HEK293 (cell line): ENCODE results near the gene MMS19.
A peak's percentile ranks its signal among the peaks of the same experiment; 100 is the strongest.

Source experiments
- CTCF ChIA-PET: fragments of 350-600 bp; formaldehyde crosslinking; extraction: SDS; loops from one replicate; lab custom pipeline; 2021; ENCODE audit warnings: antibody characterized with exemption; lab: Yijun Ruan, JAX
- POLR2A ChIA-PET: fragments of 300-600 bp; formaldehyde crosslinking; extraction: SDS; loops from one replicate; lab custom pipeline; 2020; ENCODE audit warnings: antibody characterized with exemption, inconsistent platforms; lab: Yijun Ruan, JAX
- H3K27ac ChIP-seq: fragments of 200-500 bp; sonication (Bioruptor generic); 2 replicates; pipeline ENCODE4 v1.5.1; 2014; ENCODE audit warnings: low read depth, low read length, control low read depth, inconsistent platforms; ENCODE audit errors: extremely low read depth
- H3K36me3 ChIP-seq, 2 experiments: fragments of 200-500 bp in 1 of 2; sonication (Bioruptor generic) in 1 of 2; 1 replicate in 1 of 2; 2 replicates in 1 of 2; pipeline ENCODE4 v1.5.1; 2014 to 2017; ENCODE audit warnings: inconsistent platforms in 2 of 2, low read length in 2 of 2; ENCODE audit not compliant: control insufficient read depth in 2 of 2, insufficient read depth in 1 of 2
- H3K4me1 ChIP-seq: fragments of 200-500 bp; sonication (Bioruptor generic); 2 replicates; pipeline ENCODE4 v1.5.1; 2014; ENCODE audit warnings: mild to moderate bottlenecking, low read length, inconsistent platforms; ENCODE audit not compliant: control insufficient read depth, insufficient read depth
- H3K4me3 ChIP-seq: 2 replicates; pipeline ENCODE4 v1.5.1; 2011; ENCODE audit warnings: low read depth, mild to moderate bottlenecking, control low read depth, low read length, moderate library complexity
- H3K9me3 ChIP-seq: fragments of 200-500 bp; sonication (Bioruptor generic); 2 replicates; pipeline ENCODE4 v1.5.1; 2014; ENCODE audit warnings: low read depth, low read length, inconsistent platforms; ENCODE audit not compliant: control insufficient read depth, insufficient read depth
- GLI2 ChIP-seq: fragments of 450-650 bp; formaldehyde crosslinking; IDR thresholded peaks from 2 replicates; pipeline ENCODE4; 2017; ENCODE audit warnings: missing biosample characterization, missing genetic modification characterization, low read depth, borderline replicate concordance
- INSM2 ChIP-seq: fragments of 450-650 bp; formaldehyde crosslinking; IDR thresholded peaks from 2 replicates; pipeline ENCODE4 v1.5.1; 2016; ENCODE audit warnings: missing biosample characterization, missing genetic modification characterization
- KLF1 ChIP-seq: fragments of 450-650 bp; formaldehyde crosslinking; IDR thresholded peaks from 2 replicates; pipeline ENCODE4 v1.5.1; 2016; ENCODE audit warnings: missing biosample characterization, missing genetic modification characterization
- MYNN ChIP-seq: fragments of 450-650 bp; formaldehyde crosslinking; IDR thresholded peaks from 2 replicates; pipeline ENCODE4 v1.5.1; 2016; ENCODE audit warnings: missing biosample characterization, missing genetic modification characterization, borderline replicate concordance
- MZF1 ChIP-seq: fragments of 450-650 bp; formaldehyde crosslinking; IDR thresholded peaks from 2 replicates; pipeline ENCODE4 v1.5.1; 2017; ENCODE audit warnings: missing biosample characterization, missing genetic modification characterization, borderline replicate concordance
- PRDM4 ChIP-seq: fragments of 450-650 bp; formaldehyde crosslinking; IDR thresholded peaks from 2 replicates; pipeline ENCODE4 v1.5.1; 2017; ENCODE audit warnings: missing biosample characterization, missing genetic modification characterization
- SALL2 ChIP-seq: fragments of 450-650 bp; formaldehyde crosslinking; IDR thresholded peaks from 2 replicates; pipeline ENCODE4 v1.5.0; 2017; ENCODE audit warnings: missing biosample characterization, mild to moderate bottlenecking, missing genetic modification characterization, borderline replicate concordance
- SCRT2 ChIP-seq: fragments of 450-650 bp; formaldehyde crosslinking; IDR thresholded peaks from 2 replicates; pipeline ENCODE4 v1.5.1; 2016; ENCODE audit warnings: missing biosample characterization, missing genetic modification characterization
- SP7 ChIP-seq: fragments of 450-650 bp; formaldehyde crosslinking; IDR thresholded peaks from 2 replicates; pipeline ENCODE4 v1.5.1; 2016; ENCODE audit warnings: missing biosample characterization, missing genetic modification characterization
- TCF7L2 ChIP-seq: IDR thresholded peaks from 2 replicates; pipeline ENCODE4 v1.6.1; 2011; ENCODE audit warnings: low read depth, mild to moderate bottlenecking, inconsistent platforms, low read length, moderate library complexity, borderline replicate concordance
- ZBTB20 ChIP-seq: fragments of 450-650 bp; formaldehyde crosslinking; IDR thresholded peaks from 2 replicates; pipeline ENCODE4 v1.5.1; 2016; ENCODE audit warnings: missing biosample characterization, missing genetic modification characterization
- ZNF148 ChIP-seq: fragments of 450-650 bp; formaldehyde crosslinking; IDR thresholded peaks from 2 replicates; pipeline ENCODE4 v1.5.0; 2017; ENCODE audit warnings: missing biosample characterization, missing genetic modification characterization, borderline replicate concordance
- ZNF19 ChIP-seq: fragments of 450-650 bp; formaldehyde crosslinking; IDR thresholded peaks from 2 replicates; pipeline ENCODE4; 2016; ENCODE audit warnings: missing biosample characterization, missing genetic modification characterization, low read depth
- ZNF221 ChIP-seq: fragments of 450-650 bp; formaldehyde crosslinking; IDR thresholded peaks from 2 replicates; pipeline ENCODE4 v1.5.1; 2017; ENCODE audit warnings: missing biosample characterization, missing genetic modification characterization, borderline replicate concordance
- ZNF350 ChIP-seq: fragments of 450-650 bp; formaldehyde crosslinking; IDR thresholded peaks from 2 replicates; pipeline ENCODE4 v1.5.0; 2017; ENCODE audit warnings: missing biosample characterization, mild to moderate bottlenecking, missing genetic modification characterization
- ZNF473 ChIP-seq: fragments of 450-650 bp; formaldehyde crosslinking; IDR thresholded peaks from 2 replicates; pipeline ENCODE4 v1.5.1; 2017; ENCODE audit warnings: missing biosample characterization, missing genetic modification characterization
- ZNF501 ChIP-seq: fragments of 450-650 bp; formaldehyde crosslinking; IDR thresholded peaks from 2 replicates; pipeline ENCODE4 v1.5.1; 2016; ENCODE audit warnings: missing biosample characterization, missing genetic modification characterization
- ZNF555 ChIP-seq: fragments of 450-650 bp; formaldehyde crosslinking; conservative IDR thresholded peaks from 2 replicates; pipeline ENCODE4 v1.5.1; 2017; ENCODE audit warnings: missing biosample characterization, mild to moderate bottlenecking, missing genetic modification characterization, inconsistent platforms
- ZNF600 ChIP-seq: fragments of 450-650 bp; formaldehyde crosslinking; IDR thresholded peaks from 2 replicates; pipeline ENCODE4 v1.5.1; 2016; ENCODE audit warnings: missing biosample characterization, missing genetic modification characterization
- ZNF639 ChIP-seq: fragments of 450-650 bp; formaldehyde crosslinking; IDR thresholded peaks from 2 replicates; pipeline ENCODE4 v1.5.1; 2016; ENCODE audit warnings: missing biosample characterization, missing genetic modification characterization
- ZNF658 ChIP-seq: fragments of 450-650 bp; formaldehyde crosslinking; IDR thresholded peaks from 2 replicates; pipeline ENCODE4; 2016; ENCODE audit warnings: missing biosample characterization, missing genetic modification characterization
- ZNF692 ChIP-seq: fragments of 450-650 bp; formaldehyde crosslinking; IDR thresholded peaks from 2 replicates; pipeline ENCODE4 v1.5.1; 2016; ENCODE audit warnings: missing biosample characterization, missing genetic modification characterization
- ZNF76 ChIP-seq: fragments of 450-650 bp; formaldehyde crosslinking; IDR thresholded peaks from 2 replicates; pipeline ENCODE4; 2016; ENCODE audit warnings: low read depth, missing biosample characterization, missing genetic modification characterization, borderline replicate concordance
- ZNF830 ChIP-seq: fragments of 450-650 bp; IDR thresholded peaks from 2 replicates; pipeline ENCODE4 v1.5.0; 2018; ENCODE audit warnings: missing biosample characterization, missing genetic modification characterization, low read depth, mild to moderate bottlenecking, moderate library complexity

The MMS19 gene

GRCh38 chr10:97445722-97446639 is 52.2 kb downstream of the MMS19 start, which contains the start of the genes EXOSC1 and ZDHHC16 (continued):
- TF ChIP-seq INSM2 (tag by site-specific recombination) (peak; percentile 53; the same call in 1 of the 2 replicates), PRDM4 (no peak), ZNF555 (tag by site-specific recombination) (no peak), MYNN (tag by site-specific recombination) (no peak), ZNF830 (no peak), ZNF639 (tag by site-specific recombination) (peak; percentile 39; the same call in 1 of the 2 replicates), ZNF76 (tag by site-specific recombination) (peak; percentile 87; the same call in 1 of the 2 replicates), SCRT2 (tag by site-specific recombination) (peak; percentile 96), GLI2 (no peak), TCF7L2 (no peak), MZF1 (tag by site-specific recombination) (peak; percentile 84), SALL2 (tag by site-specific recombination) (no peak), ZNF350 (tag by site-specific recombination) (no peak), SP7 (tag by site-specific recombination) (peak; percentile 76), ZNF658 (tag by site-specific recombination) (no peak), ZNF692 (tag by site-specific recombination) (peak; percentile 85), ZBTB20 (tag by site-specific recombination) (peak; percentile 96)

GRCh38 chr10:97445357-97445721 is 52.9 kb downstream of the MMS19 start:
- ChIA-PET POLR2A (interaction anchor here (1.7 to 2.0 kb wide), 2 partner anchors 9 to 11 kb away, joined by 5 to 11 read pairs; no protein-coding TSS in a partner anchor), CTCF (interaction anchor here (0.8 to 1.0 kb wide), 4 partner anchors 37 to 127 kb away, joined by 3 to 7 read pairs (median 4); partner anchors contain the start of gene ANKRD2)
- no peaks in the 10 kb centered on the region for H3K9me3 ChIP-seq
- H3K4me3 ChIP-seq, result peak overlapping the region; percentile 88
- H3K27ac ChIP-seq, result peak overlapping the region; percentile 32; the same call in 1 of the 2 replicates
- H3K36me3 ChIP-seq, result peaks cover 25 to 29% of the 10 kb centered on the region in 2 experiments
- peaks cover 6% of the 10 kb centered on the region; the same call in 1 of the 2 replicates for H3K4me1 ChIP-seq
- TF ChIP-seq ZNF148 (tag by site-specific recombination), result no peak
- no peak for TF ChIP-seq ZNF639 (tag by site-specific recombination)
- TF ChIP-seq ZNF221, result no peak
- TF ChIP-seq ZNF501 (tag by site-specific recombination), result peak; percentile 30; the same call in 1 of the 2 replicates
- TF ChIP-seq ZNF600 (tag by site-specific recombination), result peak; percentile 51; the same call in 1 of the 2 replicates
- TF ChIP-seq KLF1 (tag by site-specific recombination), result no peak
- no peak for TF ChIP-seq ZNF473 (tag by site-specific recombination)
- TF ChIP-seq ZNF19 (tag by site-specific recombination), result no peak
